ENCODE measurements around the gene TMUB2.
"Not testable (repeated sequence)": the region's sequence is repeated elsewhere in the genome, so short reads cannot be mapped to it uniquely, and the experiment has no call there.

Gene TMUB2

DNA sequence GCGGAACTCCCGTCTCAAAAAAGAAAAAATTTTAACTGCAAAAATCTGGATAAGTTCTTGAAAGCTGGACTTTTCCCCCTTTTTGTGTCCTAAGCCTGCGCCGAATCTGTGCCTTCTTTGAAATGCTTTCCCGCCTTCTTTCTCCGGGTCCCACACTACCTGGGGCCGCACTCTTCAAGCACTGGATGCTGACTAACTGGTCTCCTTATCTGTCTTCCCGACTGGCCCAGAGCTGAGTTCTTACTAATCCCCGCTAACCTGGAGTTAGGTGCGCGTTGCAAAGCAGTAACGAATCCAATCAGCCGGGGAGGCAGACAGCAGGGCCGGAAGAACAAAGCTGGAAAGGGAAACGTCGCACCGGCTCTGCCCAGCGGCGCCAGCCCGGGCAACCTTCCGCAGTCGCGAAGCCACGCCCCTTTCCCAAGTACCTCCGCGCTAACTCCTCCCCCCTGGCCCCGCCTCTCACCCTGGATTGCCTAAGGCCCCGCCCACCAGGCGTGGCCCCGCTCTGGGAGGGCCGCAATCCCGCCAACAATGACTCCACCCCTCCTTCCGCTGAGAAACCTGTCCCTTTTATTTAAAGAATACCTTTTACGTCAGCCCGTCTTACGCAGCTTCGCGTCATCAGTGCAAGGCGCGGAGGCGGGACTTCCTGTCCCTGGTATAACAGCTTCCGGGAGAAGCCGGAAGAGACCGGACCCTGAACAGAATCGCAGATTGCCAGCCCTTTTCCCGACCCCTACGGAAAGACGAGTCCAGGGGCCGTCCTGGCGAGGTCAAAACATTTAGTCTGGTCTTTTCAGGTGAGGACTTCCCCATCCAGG, at the start of gene TMUB2:
Gene TMUB2 (plus strand): TSS at position 666 of the 824 bp plus-strand sequence. CDS start 737 bp downstream, outside the sequence.
- peak; percentile 99 for DNase-seq (ENCODE audit: low read depth)

DNA sequence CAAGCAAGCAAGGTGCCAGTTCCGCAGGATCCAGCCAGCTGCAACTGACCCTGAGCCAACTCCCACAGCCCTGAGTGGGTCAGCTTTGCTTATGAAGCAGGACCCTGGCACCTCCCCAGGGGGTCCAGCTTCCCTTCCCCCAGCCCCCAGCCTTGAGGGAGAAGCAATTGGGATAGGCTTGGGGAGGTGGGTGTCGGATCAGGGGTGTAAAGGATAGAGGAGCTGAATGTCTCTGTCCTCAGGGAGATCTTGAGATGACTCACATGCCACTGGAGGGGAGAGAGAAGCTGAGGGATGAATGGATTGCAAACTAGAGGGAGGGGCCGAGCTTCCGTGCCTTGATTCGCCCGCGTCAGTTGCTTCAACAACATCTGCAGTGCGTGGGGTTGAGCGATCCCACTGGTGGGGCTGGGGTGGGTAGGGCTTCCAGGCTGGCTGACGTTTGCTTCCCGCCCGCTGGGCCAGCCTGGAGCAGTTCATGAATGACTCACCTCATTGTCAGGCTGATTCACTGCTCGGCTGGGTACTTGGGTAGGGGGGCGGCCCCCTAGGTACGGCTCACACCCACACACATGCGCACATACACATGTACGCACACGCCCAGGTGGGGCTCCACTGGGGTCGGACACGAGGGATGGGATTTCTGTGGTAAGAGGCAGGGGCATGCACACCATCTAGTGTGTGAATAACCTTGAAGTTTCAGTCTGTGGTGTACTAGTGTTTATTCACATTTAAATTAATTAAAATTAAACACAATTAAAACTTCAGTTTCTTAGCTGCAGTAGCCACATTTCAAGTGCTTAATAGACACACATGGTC, 48.7 kb upstream of the TMUB2 start:
- peak; percentile 100 for DNase-seq (ENCODE audit: low read depth)

DNA sequence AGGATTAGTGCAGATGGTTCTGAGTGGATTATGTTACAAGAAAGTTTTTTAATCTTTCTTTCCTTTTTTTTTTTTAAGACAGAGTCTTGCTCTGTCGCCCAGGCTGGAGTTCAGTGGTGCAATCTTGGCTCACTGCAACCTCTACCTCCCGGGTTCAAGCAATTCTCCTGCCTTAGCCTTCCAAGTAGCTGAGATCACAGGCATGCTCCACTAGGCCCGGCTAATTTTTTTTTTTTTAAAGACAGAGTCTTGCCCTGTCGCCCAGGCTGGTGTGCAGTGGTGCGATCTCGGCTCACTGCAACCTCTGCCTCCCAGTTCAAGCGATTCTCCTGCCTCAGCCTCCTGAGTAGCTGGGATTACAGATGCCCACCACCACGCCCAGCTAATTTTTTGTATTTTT, 42.9 kb upstream of the TMUB2 start:
- not testable (repeated sequence) for DNase-seq (ENCODE audit: low read depth)

- peak; percentile 88 for DNase-seq (ENCODE audit: low read depth)
These were observed 41.6 kb upstream of the TMUB2 start for GRCh38 chr17:44144966-44145739.

DNA sequence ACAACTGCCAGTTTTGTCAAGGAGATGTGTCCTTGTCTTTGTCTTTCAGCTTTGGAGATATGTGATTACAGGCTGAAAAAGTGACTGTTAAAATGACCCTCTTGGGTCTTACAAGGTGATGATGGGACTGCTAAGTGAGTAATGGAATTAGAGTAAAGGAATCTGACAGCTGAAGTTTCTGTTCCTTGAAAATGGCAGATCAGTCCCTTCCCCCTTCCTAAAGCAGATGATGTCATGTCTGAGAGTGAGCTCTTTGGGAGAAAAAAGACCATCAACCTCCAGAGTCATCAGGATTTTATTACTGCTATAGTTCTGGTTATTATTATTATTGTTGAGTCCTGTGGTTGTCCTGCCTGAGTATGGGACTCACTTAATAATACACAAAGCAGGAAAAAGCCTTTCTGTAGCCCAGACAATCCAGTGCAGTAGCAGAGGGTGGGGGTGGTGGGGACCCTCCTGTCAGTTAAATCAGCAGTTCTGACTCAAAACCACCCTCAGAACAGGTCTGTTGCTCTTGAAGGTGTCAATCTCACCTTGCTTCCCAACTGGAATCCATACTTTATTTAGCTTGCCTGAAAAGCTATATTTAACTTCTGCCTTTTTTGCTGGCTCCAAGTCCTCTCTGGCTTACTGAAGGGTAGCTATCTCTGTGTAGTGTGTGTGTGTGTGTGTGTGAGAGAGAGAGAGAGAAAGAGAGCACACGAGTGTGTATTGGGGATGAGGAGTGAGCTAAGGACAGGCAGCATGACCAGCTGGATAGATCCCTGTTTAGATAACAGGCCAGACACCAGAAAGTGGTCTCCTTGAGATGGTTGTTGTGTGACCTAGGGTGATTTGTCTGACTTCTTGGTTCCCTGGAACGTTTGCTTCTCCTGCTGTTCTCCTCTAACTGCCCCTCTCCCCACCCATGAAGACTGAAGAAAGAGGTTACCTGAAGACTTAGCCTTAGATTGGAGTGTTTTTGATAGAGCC, 40.1 kb upstream of the TMUB2 start:
- DNase-seq (ENCODE audit: low read depth): peak; percentile 34

DNA sequence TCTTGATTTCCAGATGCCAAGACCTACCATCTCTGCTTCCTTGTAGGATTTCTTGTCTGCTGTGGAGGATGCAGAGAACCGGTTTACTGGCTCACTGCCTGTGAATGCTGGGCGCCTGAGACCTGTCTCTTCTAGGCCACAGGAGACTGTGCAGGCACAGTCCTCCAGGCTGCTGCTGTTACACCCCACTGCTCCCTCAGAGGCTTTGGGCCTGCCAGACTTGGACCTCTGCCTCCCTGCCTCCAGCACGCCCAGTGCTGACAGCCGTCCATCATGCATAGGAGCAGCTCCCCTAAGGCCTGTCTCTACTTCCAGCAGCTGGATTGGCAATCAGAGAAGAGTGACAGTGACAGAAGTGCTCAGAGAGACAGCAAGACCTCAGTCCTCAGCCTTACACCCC, 39.0 kb upstream of the TMUB2 start:
- no peak for DNase-seq (ENCODE audit: low read depth)

- DNase-seq (ENCODE audit: low read depth): not testable (repeated sequence)
These were observed 37.7 kb upstream of the TMUB2 start for GRCh38 chr17:44149066-44149465.

- no peak for DNase-seq (ENCODE audit: low read depth)
These were observed 36.9 kb upstream of the TMUB2 start for GRCh38 chr17:44149750-44150329.

GRCh38 chr17:44152875-44153274, 33.9 kb upstream of the TMUB2 start:
- DNase-seq (ENCODE audit: low read depth): no peak

GRCh38 chr17:44155488-44155887, 31.3 kb upstream of the TMUB2 start:
- DNase-seq (ENCODE audit: low read depth): no peak

DNA sequence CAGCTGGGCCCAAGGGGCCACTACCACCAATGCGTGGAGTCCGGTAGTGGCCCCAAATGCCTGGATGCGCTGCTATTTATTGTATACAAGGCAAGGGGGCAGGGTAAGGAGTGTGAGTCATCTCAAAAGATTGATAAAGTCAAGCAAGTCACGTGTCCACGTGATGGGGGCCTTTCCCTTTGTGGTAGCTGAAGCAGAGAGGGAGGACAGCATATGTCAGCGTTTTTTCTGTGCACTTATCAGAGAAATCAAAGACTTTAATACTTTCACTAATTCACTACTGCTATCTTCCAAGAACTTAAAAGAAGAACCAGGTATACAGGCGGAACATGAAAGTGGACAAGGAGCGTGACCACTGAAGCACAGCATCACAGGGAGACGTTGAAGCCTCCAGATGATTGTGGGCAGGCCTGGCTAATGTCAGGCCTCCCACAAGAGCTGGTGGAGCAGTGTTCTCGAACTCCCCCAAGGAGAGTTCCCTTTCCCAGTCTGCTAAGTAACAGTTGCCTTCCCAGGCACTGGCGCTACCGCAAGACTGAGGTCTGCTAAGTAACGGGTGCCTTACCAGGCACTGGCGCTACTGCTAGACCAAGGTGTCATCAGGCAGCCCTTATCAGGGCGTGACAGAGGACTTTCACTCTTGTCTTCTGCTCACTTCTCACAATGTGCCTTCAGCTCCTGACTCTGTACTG, 27.1 kb upstream of the TMUB2 start:
- DNase-seq (ENCODE audit: low read depth): peak; percentile 33

DNA sequence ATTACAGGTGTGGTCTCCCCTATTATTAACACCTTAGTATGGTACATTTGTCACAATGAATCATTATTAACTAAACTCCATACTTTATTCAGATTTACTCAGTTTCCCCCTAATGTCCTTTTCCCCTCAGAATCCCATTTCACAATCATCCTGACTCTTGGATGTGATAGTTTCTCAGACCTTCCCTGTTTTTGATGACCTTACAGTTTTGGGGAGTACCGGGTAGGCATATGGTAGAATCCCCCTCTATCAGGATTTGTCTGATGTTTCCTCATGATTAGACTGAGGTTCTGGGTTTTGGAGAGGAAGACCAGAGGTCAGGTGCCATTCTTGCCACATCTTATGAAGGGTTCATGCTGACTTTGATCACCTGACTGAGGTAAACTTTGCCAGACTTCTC, 22.3 kb upstream of the TMUB2 start:
- no peak for DNase-seq (ENCODE audit: low read depth)

GRCh38 chr17:44167181-44167861, 19.5 kb upstream of the TMUB2 start:
- no peak for DNase-seq (ENCODE audit: low read depth)

GRCh38 chr17:44170135-44170498, 16.7 kb upstream of the TMUB2 start:
- no peak for DNase-seq (ENCODE audit: low read depth)

DNA sequence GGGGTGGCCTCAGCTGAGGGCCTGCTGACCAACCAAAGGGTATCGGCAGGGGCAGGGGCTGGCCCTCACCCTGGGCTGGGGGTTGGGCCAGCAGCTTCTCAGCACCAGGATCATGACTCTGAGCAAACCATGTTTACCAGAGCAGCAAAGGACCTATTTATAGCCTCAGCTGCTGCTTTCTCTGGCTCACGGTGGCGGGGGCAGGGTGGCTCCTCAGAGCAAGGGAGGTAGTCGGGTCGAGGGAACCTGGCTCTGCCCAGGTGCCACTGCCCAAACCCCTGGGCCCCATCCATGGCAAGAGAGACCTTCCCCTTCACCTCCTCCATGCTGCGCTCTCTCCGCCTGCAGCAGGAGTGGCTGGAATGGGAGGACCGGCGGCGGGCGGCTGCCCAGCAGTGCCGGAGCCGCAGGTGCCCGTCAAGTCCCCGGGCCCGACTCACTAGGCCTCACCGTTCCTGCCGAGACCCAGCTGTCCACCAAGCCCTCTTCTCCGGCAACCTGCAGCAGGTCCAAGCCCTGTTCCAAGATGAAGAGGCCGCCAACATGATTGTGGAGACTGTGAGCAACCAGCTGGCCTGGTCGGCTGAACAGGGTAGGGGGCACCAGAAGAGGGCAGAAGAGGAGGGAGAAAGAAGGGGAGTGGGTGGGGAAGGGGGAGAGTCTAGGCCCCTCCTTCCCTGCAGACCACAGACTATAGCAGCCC, 16.1 kb upstream of the TMUB2 start, which contains the start of gene ASB16:
Gene ASB16 (plus strand): TSS at position 206 of the 703 bp plus-strand sequence. CDS start 86 bp downstream, at position 292.
- DNase-seq (ENCODE audit: low read depth): peak; percentile 45

- no peak for DNase-seq (ENCODE audit: low read depth)
These were observed 14.8 kb upstream of the TMUB2 start for GRCh38 chr17:44171931-44172455.

GRCh38 chr17:44174427-44174826, 12.3 kb upstream of the TMUB2 start:
- DNase-seq (ENCODE audit: low read depth): no peak

GRCh38 chr17:44176257-44176656, 10.5 kb upstream of the TMUB2 start:
- DNase-seq (ENCODE audit: low read depth): peak; percentile 25
